Endothelial cell of umbilical vein (primary cell): ENCODE results near the gene BCL2L2. TPM values are rescaled to one million over a fixed set of nuclear protein-coding genes. Genes with fewer than 3 reads are reported as not detected.

ENCODE experiments used
- BruUV-seq: library from RNA; stranded (reverse); fragments of 400-500 nt; replicated peaks from 2 replicates; lab custom pipeline; 2021; lab: Mats Ljungman, UMichigan
- CTCF ChIA-PET: fragments of 300-600, 350-600 bp; sonication (Branson Sonifier 250); formaldehyde crosslinking; loops from one replicate; lab custom pipeline; 2021; ENCODE audit warnings: antibody characterized with exemption, inconsistent platforms; lab: Charles Lee
- POLR2A ChIA-PET: fragments of 300-600, 350-600 bp; sonication (Branson Sonifier 250); formaldehyde crosslinking; loops from one replicate; lab custom pipeline; 2021; ENCODE audit warnings: antibody characterized with exemption, inconsistent platforms; lab: Charles Lee
- DNase-seq: peaks from one replicate; pipeline ENCODE4 v3.0.0-alpha.2; 2011; ENCODE audit warnings: low read depth, low spot score
- FAIRE-seq: peaks from 2 replicates; lab custom pipeline; 2011; peaks lifted over from hg19 to GRCh38; lab: Jason Lieb, UNC
- H2AFZ ChIP-seq: 2 replicates; pipeline ENCODE4 v1.6.0; 2012; ENCODE audit warnings: low read depth, low read length, control low read depth, inconsistent platforms
- H3K27ac ChIP-seq: 2 replicates; pipeline ENCODE4 v1.5.1; 2011; ENCODE audit warnings: low read depth, mild to moderate bottlenecking, control low read depth, low read length, moderate library complexity; ENCODE audit not compliant: insufficient read depth
- H3K27me3 ChIP-seq, 2 experiments: 2 replicates each; pipeline versions ENCODE4 v1.6.0 to v1.6.1; 2011; ENCODE audit warnings: low read length in 2 of 2, mixed read lengths in 1 of 2; ENCODE audit not compliant: control insufficient read depth in 2 of 2, insufficient read depth in 2 of 2
- H3K36me3 ChIP-seq, 2 experiments: 2 replicates in 1 of 2; 3 replicates in 1 of 2; pipeline ENCODE4 v1.5.1; 2011; ENCODE audit warnings: low read length in 2 of 2, mild to moderate bottlenecking in 1 of 2, moderate library complexity in 1 of 2; ENCODE audit not compliant: control insufficient read depth in 2 of 2, insufficient read depth in 2 of 2; ENCODE audit errors: extremely low read depth in 1 of 2
- H3K4me1 ChIP-seq: 3 replicates; pipeline ENCODE4 v1.5.1; 2011; ENCODE audit warnings: mild to moderate bottlenecking, low read length; ENCODE audit not compliant: control insufficient read depth, insufficient read depth; ENCODE audit errors: extremely low read depth
- H3K4me2 ChIP-seq: 2 replicates; pipeline ENCODE4 v1.6.1; 2011; ENCODE audit warnings: low read length, control low read depth, mixed read lengths; ENCODE audit not compliant: insufficient read depth
- H3K4me3 ChIP-seq, 3 experiments: fragments of 200-600 bp in 1 of 3; sonication (generic), shearing (Covaris generic) in 1 of 3; replicated peaks in 1 of 3; 2 replicates each; pipeline ENCODE4 v1.5.1; 2011 to 2016; ENCODE audit warnings: control low read depth in 3 of 3, low read length in 3 of 3, mild to moderate bottlenecking in 2 of 3, inconsistent platforms in 1 of 3, low read depth in 1 of 3, moderate library complexity in 1 of 3; ENCODE audit not compliant: insufficient read depth in 1 of 3
- H3K79me2 ChIP-seq: 2 replicates; pipeline ENCODE4 v1.6.0; 2012; ENCODE audit warnings: low read length, inconsistent platforms; ENCODE audit not compliant: control insufficient read depth, insufficient read depth
- H3K9ac ChIP-seq: replicated peaks from 2 replicates; pipeline ENCODE3; 2011; ENCODE audit warnings: low read length, control low read depth; ENCODE audit not compliant: insufficient read depth; ENCODE audit errors: extremely low read depth
- H3K9me1 ChIP-seq: replicated peaks from 3 replicates; pipeline ENCODE4 v1.6.0; 2011; ENCODE audit warnings: mild to moderate bottlenecking, low read length; ENCODE audit not compliant: control insufficient read depth, insufficient read depth; ENCODE audit errors: extremely low read depth
- H3K9me3 ChIP-seq: replicated peaks from 2 replicates; pipeline ENCODE4 v1.5.1; 2012; ENCODE audit warnings: low read length, inconsistent platforms; ENCODE audit not compliant: control insufficient read depth, insufficient read depth
- H4K20me1 ChIP-seq: replicated peaks from 2 replicates; pipeline ENCODE3; 2011; ENCODE audit warnings: mild to moderate bottlenecking, low read length; ENCODE audit not compliant: control insufficient read depth, insufficient read depth; ENCODE audit errors: extremely low read depth
- CTCF ChIP-seq, 2 donors: IDR thresholded peaks; 1 replicate in 1 of 2; 2 replicates in 1 of 2; pipeline ENCODE4 v1.5.1; 2011; ENCODE audit warnings: low read length in 2 of 2, mild to moderate bottlenecking in 2 of 2, moderate library complexity in 2 of 2, control low read depth in 1 of 2, inconsistent platforms in 1 of 2, low read depth in 1 of 2; ENCODE audit not compliant: insufficient read depth in 1 of 2; ENCODE audit errors: extremely low read depth in 1 of 2
- EZH2 ChIP-seq: IDR thresholded peaks from 2 replicates; pipeline ENCODE4 v1.6.1; 2012; ENCODE audit warnings: borderline replicate concordance, low read depth, mild to moderate bottlenecking, moderate library complexity, low read length, inconsistent platforms; ENCODE audit not compliant: severe bottlenecking
- FOS ChIP-seq: IDR thresholded peaks from 2 replicates; pipeline ENCODE4 v1.6.1; 2011; ENCODE audit warnings: mild to moderate bottlenecking, low read length, moderate library complexity, borderline replicate concordance; ENCODE audit not compliant: insufficient read depth
- GATA2 ChIP-seq: IDR thresholded peaks from 2 replicates; pipeline ENCODE4 v1.7.0; 2011; ENCODE audit warnings: low read depth, mild to moderate bottlenecking, moderate library complexity, mixed read lengths, low read length; ENCODE audit not compliant: insufficient read length, insufficient read depth
- JUN ChIP-seq: IDR thresholded peaks from 2 replicates; pipeline ENCODE4 v1.6.1; 2011; ENCODE audit warnings: borderline replicate concordance, low read depth; ENCODE audit not compliant: insufficient read length, insufficient read depth
- MAX ChIP-seq: IDR thresholded peaks from 2 replicates; pipeline ENCODE4 v1.6.1; 2011; ENCODE audit not compliant: insufficient read depth, insufficient read length
- MYC ChIP-seq: IDR thresholded peaks from one replicate; pipeline ENCODE4 v1.6.1; 2011; ENCODE audit warnings: mild to moderate bottlenecking, low read depth, low read length
- POLR2A ChIP-seq: IDR thresholded peaks from 2 replicates; pipeline ENCODE4 v1.6.1; 2012; ENCODE audit warnings: low read depth, mild to moderate bottlenecking, control low read depth, low read length
- POLR2AphosphoS5 ChIP-seq: IDR thresholded peaks from 2 replicates; pipeline ENCODE4 v1.6.1; 2012; ENCODE audit warnings: low read depth, mild to moderate bottlenecking, control low read depth, low read length, moderate library complexity; ENCODE audit not compliant: insufficient read depth
- dilution Hi-C: fragments of 300-500 bp; cut with MboI; formaldehyde crosslinking; loops from one replicate; pipeline ENCODE4 v1.15.0; 2019; ENCODE audit warnings: low sequenced_read_pairs; ENCODE audit not compliant: extremely low pct_ligation_motif_present
- intact Hi-C: fragments of 100-400 bp; cut with micrococcal nuclease; formaldehyde crosslinking; loops from one replicate; pipeline ENCODE4 v1.10.0; 2022
- polyA plus RNA-seq, 4 experiments: library from polyadenylated mRNA; depleted of rRNA in 3 of 4; stranded (reverse) in 3 of 4; unstranded in 1 of 4; fragments of >200 nt; gene quantifications; 2 replicates each; pipeline versions ENCODE4 v1.2.1 to v1.2.3, GENCODE V29; 2011 to 2012; ENCODE audit warnings: missing spikeins in 1 of 4
- total RNA-seq: library from RNA; stranded (reverse); gene quantifications from 2 replicates; pipeline ENCODE4 v1.2.3, GENCODE V29; 2021

The BCL2L2 gene
- total and polyA plus RNA-seq, 2 donors (not counting 3 experiments of a cell fraction or from before 2014, with no cell fraction given) = 19.9 to 24.3 TPM

GRCh38 chr14:23360496-23360895 is 53.9 kb downstream of the BCL2L2 start:
- no TSS peak for BruUV-seq
- no peak for FAIRE-seq
- Histone ChIP-seq H3K9me1 (no peaks in the 10 kb centered on the region), H3K27ac (no peak overlapping the region), H4K20me1 (no peaks in the 10 kb centered on the region), H3K4me2 (no peak overlapping the region), H3K9me3 (no peaks in the 10 kb centered on the region), H3K4me3 (no peak overlapping the region), H3K9ac (no peak overlapping the region), H3K27me3 (peaks cover 22% of the 10 kb centered on the region in 2 experiments), H3K4me1 (no peaks in the 10 kb centered on the region), H3K79me2 (no peaks in the 10 kb centered on the region), H2AFZ (no peak overlapping the region), H3K36me3 (no peaks in the 10 kb centered on the region)
- TF ChIP-seq EZH2 = no peak
- TF ChIP-seq POLR2A = no peak
- TF ChIP-seq MYC = no peak
- TF ChIP-seq CTCF (IDR thresholded peaks at IDR 0.05; ENCODE audit: extremely low read depth in 1 of 2, insufficient read depth in 1 of 2, low read depth in 1 of 2, low read length in 2 of 2) = no peak
- TF ChIP-seq FOS = no peak
- no peak for TF ChIP-seq GATA2
- TF ChIP-seq POLR2AphosphoS5 = no peak
- TF ChIP-seq MAX = no peak
- TF ChIP-seq JUN = no peak
- dilution Hi-C loops = no loop called here
- DNase-seq = no peak
- CTCF ChIA-PET = interaction anchor here (0.5 to 1.6 kb wide), 4 partner anchors 14 to 150 kb away, joined by 3 to 4 read pairs (median 4); no protein-coding TSS in a partner anchor
- intact Hi-C loops = no loop called here
- POLR2A ChIA-PET = no interaction called here
